Uterus (tissue), 4 donors: ENCODE measurements around the gene DCUN1D2. TPM values are rescaled to one million over a fixed set of nuclear protein-coding genes. Genes with fewer than 3 reads are reported as not detected.

ENCODE experiments used
- DNase-seq, 2 donors: peaks; one replicate each; pipeline ENCODE4 v3.0.0-alpha.2; 2019 to 2020
- H3K27ac ChIP-seq, 2 donors: fragments of 200-600 bp; sonication (generic); 1 replicate in 1 of 2; 2 replicates in 1 of 2; pipeline ENCODE4 v1.5.1; 2016 to 2018
- H3K27me3 ChIP-seq, 2 donors: fragments of 200-600 bp; sonication (generic); one replicate each; pipeline ENCODE4 v1.5.1; 2018 to 2019; ENCODE audit warnings: control low read depth in 1 of 2
- H3K36me3 ChIP-seq, 2 donors: fragments of 200-600 bp; sonication (generic); one replicate each; pipeline ENCODE4 v1.5.1; 2019; ENCODE audit warnings: control low read depth in 1 of 2
- H3K4me1 ChIP-seq, 2 donors: fragments of 200-600 bp; sonication (generic); one replicate each; pipeline ENCODE4 v1.5.1; 2018 to 2019; ENCODE audit warnings: control low read depth in 1 of 2
- H3K4me3 ChIP-seq, 2 donors: fragments of 200-600 bp; sonication (generic); 1 replicate in 1 of 2; 2 replicates in 1 of 2; pipeline ENCODE4 v1.5.1; 2018 to 2019; ENCODE audit warnings: mild to moderate bottlenecking in 1 of 2
- H3K9me3 ChIP-seq, 2 donors: fragments of 200-600 bp; sonication (generic); one replicate each; pipeline ENCODE4 v1.5.1; 2019; ENCODE audit warnings: control low read depth in 1 of 2
- CTCF ChIP-seq, 4 experiments: fragments of 200-600 bp in 2 of 4; fragments of 450-650 bp in 2 of 4; sonication (generic) in 2 of 4; IDR thresholded peaks; one replicate each; pipeline ENCODE4 v1.5.1; 2016 to 2019; ENCODE audit warnings: antibody characterized with exemption in 4 of 4, mild to moderate bottlenecking in 2 of 4, moderate library complexity in 1 of 4
- POLR2A ChIP-seq, 2 donors: fragments of 450-650 bp; IDR thresholded peaks; one replicate each; pipeline ENCODE4 v1.6.1; 2016; ENCODE audit warnings: antibody characterized with exemption in 2 of 2, mild to moderate bottlenecking in 1 of 2, moderate library complexity in 1 of 2
- intact Hi-C: fragments of 100-400 bp; cut with DNase I; formaldehyde crosslinking; loops from one replicate; pipeline ENCODE4 v1.15.1; 2023; ENCODE audit warnings: low total_unique reads
- total RNA-seq, 4 donors: library from RNA; depleted of rRNA in 3 of 4; stranded (reverse); fragments of >200 nt in 3 of 4; gene quantifications; one replicate each; pipeline versions ENCODE4 v1.1.0 to v1.2.4, GENCODE V29; 2014 to 2023
- donor health status: DM: yes; HTN: yes; CAD: no.

Gene DCUN1D2
- total RNA-seq, 4 donors from 2014 or later, result 7.7 to 68.2 (median 29.3) TPM

GRCh38 chr13:113415825-113416224 lies 74.7 kb downstream of the DCUN1D2 start:
- TF ChIP-seq CTCF (IDR thresholded peaks at IDR 0.05), result no peak
- no peak for TF ChIP-seq POLR2A (IDR thresholded peaks at IDR 0.05)
- Histone ChIP-seq H3K4me3 (no peak overlapping the region), H3K4me1 (no peaks in the 10 kb centered on the region), H3K27ac (no peak overlapping the region), H3K9me3 (no peaks in the 10 kb centered on the region), H3K36me3 (no peaks in the 10 kb centered on the region), H3K27me3 (no peaks in the 10 kb centered on the region)
- intact Hi-C loops, result no loop called here
- DNase-seq, result no peak

GRCh38 chr13:113415032-113415431 lies 75.5 kb downstream of the DCUN1D2 start:
- H3K4me1 ChIP-seq, result no peaks in the 10 kb centered on the region
- no peaks in the 10 kb centered on the region for H3K27me3 ChIP-seq
- DNase-seq, result no peak
- H3K27ac ChIP-seq, result no peak overlapping the region
- H3K36me3 ChIP-seq, result no peaks in the 10 kb centered on the region
- intact Hi-C loops, result no loop called here
- no peak for TF ChIP-seq CTCF (IDR thresholded peaks at IDR 0.05)
- TF ChIP-seq POLR2A (IDR thresholded peaks at IDR 0.05), result no peak
- H3K9me3 ChIP-seq, result no peaks in the 10 kb centered on the region
- no peak overlapping the region for H3K4me3 ChIP-seq

- no peak for TF ChIP-seq POLR2A (IDR thresholded peaks at IDR 0.05)
- no peak for TF ChIP-seq CTCF (IDR thresholded peaks at IDR 0.05)
- no peak overlapping the region for H3K27ac ChIP-seq
- intact Hi-C loops, result no loop called here
- DNase-seq, result no peak
- no peaks in the 10 kb centered on the region for H3K9me3 ChIP-seq
- H3K4me1 ChIP-seq, result no peaks in the 10 kb centered on the region
- no peaks in the 10 kb centered on the region for H3K27me3 ChIP-seq
- no peaks in the 10 kb centered on the region for H3K36me3 ChIP-seq
- no peak overlapping the region for H3K4me3 ChIP-seq
Measured at GRCh38 chr13:113414335-113414734, 76.2 kb downstream of the DCUN1D2 start.

- TF ChIP-seq CTCF (IDR thresholded peaks at IDR 0.05) (no peak), POLR2A (IDR thresholded peaks at IDR 0.05) (no peak)
- H3K9me3 ChIP-seq, result no peaks in the 10 kb centered on the region
- DNase-seq, result no peak
- intact Hi-C loops, result no loop called here
- H3K27me3 ChIP-seq, result no peaks in the 10 kb centered on the region
- no peak overlapping the region for H3K4me3 ChIP-seq
- H3K36me3 ChIP-seq, result no peaks in the 10 kb centered on the region
- no peak overlapping the region for H3K27ac ChIP-seq
- no peaks in the 10 kb centered on the region for H3K4me1 ChIP-seq
Measured at GRCh38 chr13:113413898-113414282, 76.6 kb downstream of the DCUN1D2 start.

GRCh38 chr13:113413178-113413897 lies 77.2 kb downstream of the DCUN1D2 start:
- no peak overlapping the region for H3K4me3 ChIP-seq
- no peak overlapping the region for H3K27ac ChIP-seq
- DNase-seq, result no peak
- intact Hi-C loops, result no loop called here
- H3K9me3 ChIP-seq, result no peaks in the 10 kb centered on the region
- no peaks in the 10 kb centered on the region for H3K4me1 ChIP-seq
- no peaks in the 10 kb centered on the region for H3K36me3 ChIP-seq
- TF ChIP-seq POLR2A (IDR thresholded peaks at IDR 0.05) (no peak), CTCF (IDR thresholded peaks at IDR 0.05) (no peak)
- no peaks in the 10 kb centered on the region for H3K27me3 ChIP-seq
